Osteoblast (primary cell): Measurements from ENCODE around the gene NTM. TPM values are rescaled to one million over a fixed set of nuclear protein-coding genes. Genes with fewer than 3 reads are reported as not detected.

Source experiments
- DNase-seq: peaks from one replicate; pipeline ENCODE4 v3.0.0; 2011; ENCODE audit warnings: low spot score, mixed read lengths; ENCODE audit not compliant: insufficient read length; ENCODE audit errors: missing footprints
- H2AFZ ChIP-seq: 2 replicates; pipeline ENCODE4 v1.6.0; 2011; ENCODE audit warnings: mild to moderate bottlenecking, low read length
- H3K27ac ChIP-seq: 2 replicates; pipeline ENCODE4 v1.5.1; 2011; ENCODE audit warnings: mild to moderate bottlenecking, low read depth, low read length, moderate library complexity
- H3K27me3 ChIP-seq: 2 replicates; pipeline ENCODE4 v1.6.0; 2012; ENCODE audit warnings: mild to moderate bottlenecking, control low read depth, inconsistent platforms, low read length, moderate library complexity; ENCODE audit not compliant: insufficient read depth
- H3K36me3 ChIP-seq: 2 replicates; pipeline ENCODE4 v1.5.1; 2011; ENCODE audit warnings: mild to moderate bottlenecking, low read length, control low read depth, moderate library complexity; ENCODE audit not compliant: insufficient read depth
- H3K4me1 ChIP-seq: 2 replicates; pipeline ENCODE4 v1.5.1; 2011; ENCODE audit warnings: mild to moderate bottlenecking, low read length, control low read depth, moderate library complexity; ENCODE audit not compliant: insufficient read depth
- H3K4me2 ChIP-seq: 2 replicates; pipeline ENCODE4 v1.6.0; 2011; ENCODE audit warnings: mild to moderate bottlenecking, low read length; ENCODE audit not compliant: insufficient read depth
- H3K4me3 ChIP-seq: fragments of 200-600 bp; sonication (generic); 3 replicates; pipeline ENCODE4 v1.5.1; 2012; ENCODE audit warnings: mild to moderate bottlenecking, low read length, inconsistent platforms; ENCODE audit not compliant: insufficient read depth
- H3K79me2 ChIP-seq: 2 replicates; pipeline ENCODE4 v1.6.0; 2012; ENCODE audit warnings: mild to moderate bottlenecking, low read length, control low read depth, inconsistent platforms; ENCODE audit not compliant: insufficient read depth
- H3K9me3 ChIP-seq: 2 replicates; pipeline ENCODE4 v1.5.1; 2011; ENCODE audit warnings: low read depth, low read length, control low read depth
- H4K20me1 ChIP-seq: 2 replicates; pipeline ENCODE4 v1.6.0; 2012; ENCODE audit warnings: mild to moderate bottlenecking, low read length, control low read depth; ENCODE audit not compliant: insufficient read depth
- total RNA-seq: library from RNA; depleted of rRNA; stranded (reverse); fragments of >200 nt; gene quantifications from 2 replicates; pipeline ENCODE4 v1.2.3, GENCODE V29; 2012
- TF ChIP-seq, protein P1 (sequence below): IDR thresholded peaks from 2 replicates; pipeline ENCODE4 v1.5.1; 2011; ENCODE audit warnings: mild to moderate bottlenecking, low read depth, low read length, moderate library complexity; ENCODE audit errors: extremely low read depth

The NTM gene
- total RNA-seq, 1 donor = 48.1 TPM

DNA sequence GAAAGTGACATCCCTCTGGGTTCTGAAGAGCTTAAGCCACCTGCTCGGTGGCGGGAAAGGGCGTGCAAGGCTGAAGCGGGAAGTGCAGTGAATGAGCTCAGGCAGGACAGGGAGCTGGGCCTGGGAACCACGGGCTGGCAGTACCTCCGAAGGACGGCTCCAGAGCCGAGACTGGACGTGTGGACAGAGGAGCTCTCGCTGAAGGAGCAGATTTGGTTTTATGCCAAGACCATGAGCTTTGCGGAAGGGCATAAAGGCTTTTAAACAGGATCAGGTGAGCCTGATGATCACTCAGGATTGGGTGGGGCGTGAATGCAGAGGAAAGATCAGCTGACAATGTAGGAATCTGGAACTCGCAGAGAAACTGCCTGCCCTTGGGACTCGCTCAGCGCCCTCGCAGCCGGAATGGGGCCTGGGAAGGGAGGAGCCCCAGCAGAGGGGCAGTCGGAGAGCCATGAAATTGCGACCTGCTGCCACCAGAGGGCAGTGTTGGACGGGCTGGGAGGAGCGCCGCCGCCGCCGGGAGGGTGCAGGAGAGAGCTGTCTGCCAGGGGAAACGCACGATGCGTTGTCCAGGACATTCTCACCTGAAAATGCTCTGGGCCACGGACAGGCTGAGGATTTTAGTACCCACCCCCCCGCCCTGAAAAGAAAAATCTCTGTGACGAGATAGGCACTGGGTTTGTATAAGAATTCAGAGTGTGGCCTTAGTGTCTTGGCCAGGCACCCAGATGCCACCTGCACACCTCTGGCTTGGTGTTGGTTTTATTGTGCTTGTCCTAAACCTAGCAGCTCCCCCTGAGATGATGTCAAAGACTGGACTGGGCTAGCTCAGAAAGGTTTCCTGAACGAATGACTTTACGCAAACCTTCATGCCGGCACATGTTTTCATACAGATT lies 324.4 kb downstream of the NTM start:
- Histone ChIP-seq H2AFZ (peak overlapping the region; percentile 87), H3K4me2 (peak overlapping the region; percentile 82), H3K27ac (no peak overlapping the region), H3K4me1 (peaks cover 7% of the 10 kb centered on the region), H3K36me3 (no peaks in the 10 kb centered on the region), H3K4me3 (peak overlapping the region; percentile 54), H4K20me1 (no peaks in the 10 kb centered on the region), H3K9me3 (no peaks in the 10 kb centered on the region), H3K27me3 (no peaks in the 10 kb centered on the region), H3K79me2 (no peaks in the 10 kb centered on the region)
- TF ChIP-seq, protein P1, sequence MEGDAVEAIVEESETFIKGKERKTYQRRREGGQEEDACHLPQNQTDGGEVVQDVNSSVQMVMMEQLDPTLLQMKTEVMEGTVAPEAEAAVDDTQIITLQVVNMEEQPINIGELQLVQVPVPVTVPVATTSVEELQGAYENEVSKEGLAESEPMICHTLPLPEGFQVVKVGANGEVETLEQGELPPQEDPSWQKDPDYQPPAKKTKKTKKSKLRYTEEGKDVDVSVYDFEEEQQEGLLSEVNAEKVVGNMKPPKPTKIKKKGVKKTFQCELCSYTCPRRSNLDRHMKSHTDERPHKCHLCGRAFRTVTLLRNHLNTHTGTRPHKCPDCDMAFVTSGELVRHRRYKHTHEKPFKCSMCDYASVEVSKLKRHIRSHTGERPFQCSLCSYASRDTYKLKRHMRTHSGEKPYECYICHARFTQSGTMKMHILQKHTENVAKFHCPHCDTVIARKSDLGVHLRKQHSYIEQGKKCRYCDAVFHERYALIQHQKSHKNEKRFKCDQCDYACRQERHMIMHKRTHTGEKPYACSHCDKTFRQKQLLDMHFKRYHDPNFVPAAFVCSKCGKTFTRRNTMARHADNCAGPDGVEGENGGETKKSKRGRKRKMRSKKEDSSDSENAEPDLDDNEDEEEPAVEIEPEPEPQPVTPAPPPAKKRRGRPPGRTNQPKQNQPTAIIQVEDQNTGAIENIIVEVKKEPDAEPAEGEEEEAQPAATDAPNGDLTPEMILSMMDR = peak; percentile 81
- DNase-seq = peak; percentile 98

DNA sequence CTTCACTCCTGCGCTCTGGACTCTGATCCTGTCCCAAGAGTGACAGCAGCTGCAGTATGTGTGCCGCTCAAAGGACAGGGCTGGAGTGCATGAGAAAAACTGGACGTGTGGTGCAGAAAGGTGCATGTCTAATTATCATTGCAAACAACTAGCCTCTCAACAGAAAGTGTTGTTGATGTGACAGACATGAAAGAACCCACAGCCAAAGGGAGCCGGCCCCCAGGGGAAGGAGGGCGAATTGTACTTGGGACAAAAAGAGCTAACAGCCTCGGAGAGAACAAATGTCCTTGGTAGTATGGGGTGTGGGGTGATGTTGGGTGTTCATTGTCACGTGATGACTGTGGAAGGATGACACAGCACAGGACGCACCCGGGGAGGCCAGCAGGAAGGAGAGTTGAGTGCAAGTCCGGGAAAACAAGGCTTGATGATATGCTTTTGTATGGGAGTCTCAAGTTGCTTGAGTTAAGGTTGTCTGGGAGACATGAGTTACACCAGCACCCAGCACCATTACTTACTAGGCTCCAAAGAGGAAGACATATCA lies 325.5 kb downstream of the NTM start:
- peak; percentile 58 for DNase-seq
- H3K36me3 ChIP-seq = no peaks in the 10 kb centered on the region

DNA sequence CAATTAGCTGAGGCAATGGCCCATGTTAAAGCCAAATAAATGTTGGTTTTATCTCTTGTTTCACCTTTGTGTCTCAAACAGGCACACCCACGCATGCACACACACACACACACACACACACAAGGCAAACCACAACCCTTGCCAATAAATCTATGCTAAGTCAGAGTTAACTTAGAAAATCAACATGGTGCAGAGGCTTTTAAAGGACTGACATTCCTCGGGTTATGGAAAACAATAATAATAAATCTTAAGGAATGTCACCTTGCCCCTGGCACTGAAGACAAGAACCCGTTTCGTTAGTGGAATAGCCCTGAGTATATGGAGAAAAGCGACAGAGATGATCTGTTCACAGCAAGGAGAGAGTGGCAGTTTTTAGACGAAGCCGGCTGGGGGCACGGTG lies 326.3 kb downstream of the NTM start:
- peak; percentile 15 for DNase-seq
- H3K4me3 ChIP-seq = no peak overlapping the region
- H3K36me3 ChIP-seq = no peaks in the 10 kb centered on the region
- TF ChIP-seq, protein P1 = no peak
- no peaks in the 10 kb centered on the region for H3K27me3 ChIP-seq
- no peak overlapping the region for H3K27ac ChIP-seq
- peaks cover 4% of the 10 kb centered on the region for H3K4me1 ChIP-seq
- H2AFZ ChIP-seq = no peak overlapping the region
- no peak overlapping the region for H3K4me2 ChIP-seq
- H4K20me1 ChIP-seq = no peaks in the 10 kb centered on the region
- H3K79me2 ChIP-seq = no peaks in the 10 kb centered on the region
- H3K9me3 ChIP-seq = no peaks in the 10 kb centered on the region

More for the DNA sequence above, 325.5 kb downstream of the NTM start:
- TF ChIP-seq, protein P1 = no peak
- Histone ChIP-seq H3K4me2 (no peak overlapping the region), H3K4me1 (peaks cover 7% of the 10 kb centered on the region), H2AFZ (no peak overlapping the region), H3K27me3 (no peaks in the 10 kb centered on the region), H4K20me1 (no peaks in the 10 kb centered on the region), H3K27ac (no peak overlapping the region), H3K9me3 (no peaks in the 10 kb centered on the region), H3K79me2 (no peaks in the 10 kb centered on the region), H3K4me3 (no peak overlapping the region)

DNA sequence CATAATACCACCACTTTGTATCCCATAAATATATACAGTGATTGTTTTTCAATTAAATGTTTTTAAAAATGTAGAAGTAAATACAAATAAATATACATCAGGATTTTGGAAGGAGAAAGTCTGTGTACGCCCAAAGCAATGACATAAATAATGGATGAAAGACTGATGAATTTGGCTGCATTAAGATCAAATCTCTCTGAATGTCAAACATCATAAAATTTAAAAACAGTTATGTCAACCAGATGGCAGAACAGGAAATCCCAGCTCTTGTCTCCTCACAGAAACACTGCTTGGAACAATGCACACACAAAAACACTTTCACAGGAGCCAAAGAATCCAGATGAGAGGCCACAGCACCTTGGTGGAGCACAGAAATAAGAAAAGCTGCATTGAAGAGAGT lies 332.9 kb downstream of the NTM start:
- H3K36me3 ChIP-seq = no peaks in the 10 kb centered on the region
- no peaks in the 10 kb centered on the region for H3K79me2 ChIP-seq
- H3K27me3 ChIP-seq = no peaks in the 10 kb centered on the region
- H4K20me1 ChIP-seq = no peaks in the 10 kb centered on the region
- TF ChIP-seq, protein P1 = no peak
- no peak overlapping the region for H3K4me2 ChIP-seq
- H2AFZ ChIP-seq = no peak overlapping the region
- no peak overlapping the region for H3K27ac ChIP-seq
- no peak overlapping the region for H3K4me3 ChIP-seq
- peaks cover 7% of the 10 kb centered on the region for H3K9me3 ChIP-seq
- no peak for DNase-seq
- H3K4me1 ChIP-seq = no peaks in the 10 kb centered on the region
